ENCODE data around the gene KL. TPM values are rescaled to one million over a fixed set of nuclear protein-coding genes. Genes with fewer than 3 reads are reported as not detected.

KL gene
- total and polyA plus RNA-seq, 2 experiments from 2014 or later: 0.03 TPM; not detected in 1

DNA sequence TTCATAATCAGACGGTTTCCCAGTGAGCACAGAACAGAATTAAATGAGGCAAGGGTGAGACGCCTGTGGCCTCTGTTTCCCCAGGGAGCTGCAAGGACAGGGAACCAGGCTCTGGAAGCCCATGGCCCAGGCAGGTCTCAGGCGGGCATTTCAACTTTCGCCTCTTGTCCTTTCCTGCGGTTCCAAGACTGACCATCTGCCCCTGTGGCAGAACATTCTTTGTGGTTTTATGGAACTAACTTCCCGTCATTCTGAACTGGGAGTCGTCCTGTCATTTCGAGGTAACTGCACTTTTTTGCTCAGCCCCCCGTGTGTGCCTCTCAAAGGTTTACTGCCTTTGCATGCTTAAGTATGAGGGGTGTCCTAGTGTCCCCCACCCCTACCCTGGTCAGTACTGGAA is 70.9 kb downstream of the KL start:
- Histone ChIP-seq H2AFZ (no peak overlapping the region; the same call in 1 of the 2 replicates), H3K27ac (ENCODE audit: low read depth) (no peak overlapping the region), H3K4me2 (no peak overlapping the region), H3F3A (replicated peaks; ENCODE audit: low read depth) (no peaks in the 10 kb centered on the region), H3K4me1 (ENCODE audit: insufficient read depth) (peaks cover 9% of the 10 kb centered on the region; the same call in 1 of the 2 replicates), H3K9me2 (ENCODE audit: insufficient read depth) (peaks cover 10% of the 10 kb centered on the region; the same call in 1 of the 2 replicates), H3K4me3 (no peak overlapping the region), H3K27me3 (ENCODE audit: insufficient read depth) (no peaks in the 10 kb centered on the region), H3K79me2 (replicated peaks; ENCODE audit: insufficient read depth) (no peaks in the 10 kb centered on the region), H3K36me3 (ENCODE audit: insufficient read depth) (no peaks in the 10 kb centered on the region), H4K20me1 (replicated peaks; ENCODE audit: insufficient read depth) (no peaks in the 10 kb centered on the region)
- Mint-ChIP-seq H3K4me1 (peaks cover 5% of the 10 kb centered on the region), H3K36me3 (ENCODE audit: low read depth) (no peaks in the 10 kb centered on the region), H3K27ac (no peak overlapping the region), H3K27me3 (ENCODE audit: insufficient read depth, low read depth, poor library complexity) (peaks cover 3% of the 10 kb centered on the region), H3K4me3 (no peak overlapping the region), H3K9me3 (no peaks in the 10 kb centered on the region; the same call in 2 of the 3 replicates)
- ATAC-seq (no peak), DNase-seq (ENCODE audit: low spot score) (no peak)
- TF ChIP-seq POLR2AphosphoS5 (IDR thresholded peaks at IDR 0.05; ENCODE audit: low read depth): no peak
- no peak for TF ChIP-seq STAT1 (IDR thresholded peaks at IDR 0.05; ENCODE audit: unreplicated experiment)
- no peak for TF ChIP-seq CREB1 (CRISPR knock-in tag; IDR thresholded peaks at IDR 0.05; ENCODE audit: low read depth)
- no peak for TF ChIP-seq REST (IDR thresholded peaks at IDR 0.05; ENCODE audit: unreplicated experiment)
- no peak for TF ChIP-seq CTCF (conservative IDR thresholded peaks at IDR 0.05; ENCODE audit: low read depth in 2 of 2)

DNA sequence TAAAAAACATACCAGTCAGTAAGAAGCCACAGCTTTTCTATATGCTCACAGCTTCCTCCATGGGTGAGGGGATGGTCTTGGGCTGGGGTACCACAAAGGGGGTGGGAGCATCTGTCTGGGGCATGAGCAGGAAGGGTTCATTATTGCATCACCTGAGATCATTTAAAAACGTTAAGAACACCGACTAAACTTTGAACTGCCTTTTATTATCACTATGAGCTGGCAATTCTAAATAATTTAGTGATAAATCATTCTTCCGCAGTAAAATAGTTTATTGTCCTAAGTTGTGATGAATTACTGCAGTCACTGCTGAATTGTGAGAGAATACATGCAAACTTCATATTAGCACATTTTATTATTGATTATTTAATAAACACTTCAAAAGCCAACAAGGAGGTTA is 71.6 kb downstream of the KL start:
- H3K9me2 ChIP-seq (ENCODE audit: insufficient read depth): peaks cover 10% of the 10 kb centered on the region; the same call in 1 of the 2 replicates
- no peak overlapping the region for H3K4me2 ChIP-seq

More for the DNA sequence above, 71.6 kb downstream of the KL start:
- H2AFZ ChIP-seq: no peak overlapping the region
- H3K79me2 ChIP-seq (replicated peaks; ENCODE audit: insufficient read depth): no peaks in the 10 kb centered on the region
- Mint-ChIP-seq H3K27ac (no peak overlapping the region), H3K4me3 (no peak overlapping the region), H3K36me3 (ENCODE audit: low read depth) (no peaks in the 10 kb centered on the region), H3K4me1 (peaks cover 12% of the 10 kb centered on the region), H3K9me3 (peaks cover under 1% of the 10 kb centered on the region; the same call in 1 of the 3 replicates), H3K27me3 (ENCODE audit: insufficient read depth, low read depth, poor library complexity) (peaks cover 4% of the 10 kb centered on the region)
- no peak overlapping the region for H3K4me3 ChIP-seq
- no peak overlapping the region for H3K27ac ChIP-seq (ENCODE audit: low read depth)
- TF ChIP-seq JUNB (IDR thresholded peaks at IDR 0.05; ENCODE audit: unreplicated experiment) (no peak), STAT1 (IDR thresholded peaks at IDR 0.05; ENCODE audit: unreplicated experiment) (no peak), NANOG (IDR thresholded peaks at IDR 0.05; ENCODE audit: borderline replicate concordance) (no peak), CTCF (conservative IDR thresholded peaks at IDR 0.05; ENCODE audit: low read depth in 2 of 2) (no peak)
- H3K4me1 ChIP-seq (ENCODE audit: insufficient read depth): peaks cover 12% of the 10 kb centered on the region; the same call in 1 of the 2 replicates
- ATAC-seq (no peak), DNase-seq (ENCODE audit: low spot score) (no peak)
- H4K20me1 ChIP-seq (replicated peaks; ENCODE audit: insufficient read depth): no peaks in the 10 kb centered on the region
- no peaks in the 10 kb centered on the region for H3F3A ChIP-seq (replicated peaks; ENCODE audit: low read depth)
- H3K36me3 ChIP-seq (ENCODE audit: insufficient read depth): no peaks in the 10 kb centered on the region
- H3K27me3 ChIP-seq (ENCODE audit: insufficient read depth): no peaks in the 10 kb centered on the region
